Lower leg skin (tissue), 4 donors: Measurements from ENCODE around the gene ADAMTS17. TPM values are rescaled to one million over a fixed set of nuclear protein-coding genes. Genes with fewer than 3 reads are reported as not detected.
"Not testable (repeated sequence)": the region's sequence is repeated elsewhere in the genome, so short reads cannot be mapped to it uniquely, and the experiment has no call there.

Experiments
- DNase-seq, 2 donors: peaks; one replicate each; pipeline ENCODE4 v3.0.0-alpha.2; 2019; ENCODE audit warnings: low spot score in 2 of 2
- H3K4me3 ChIP-seq: fragments of 200-600 bp; sonication (generic); 2 replicates; pipeline ENCODE4 v1.5.1; 2017; ENCODE audit warnings: mild to moderate bottlenecking, low read depth; ENCODE audit not compliant: poor library complexity, severe bottlenecking
- CTCF ChIP-seq, 3 donors: fragments of 450-650 bp; IDR thresholded peaks; one replicate each; pipeline ENCODE4 v1.5.1; 2016; ENCODE audit warnings: antibody characterized with exemption in 3 of 3, mild to moderate bottlenecking in 3 of 3, moderate library complexity in 2 of 3
- POLR2A ChIP-seq, 2 donors: fragments of 450-650 bp; IDR thresholded peaks; one replicate each; pipeline ENCODE4 v1.6.1; 2016 to 2017; ENCODE audit warnings: antibody characterized with exemption in 2 of 2, mild to moderate bottlenecking in 1 of 2, moderate library complexity in 1 of 2
- WGBS, 2 donors: methylation state at CpG; one replicate each; pipeline ENCODE4 v1.1.5; 2018; 5-methylcytosine and 5-hydroxymethylcytosine counted together
- intact Hi-C: fragments of 100-400 bp; cut with DNase I; formaldehyde crosslinking; loops from one replicate; pipeline ENCODE4 v1.15.0; 2023; ENCODE audit warnings: low total_unique reads
- total RNA-seq, 4 donors: library from RNA; depleted of rRNA; stranded (reverse); fragments of >200 nt; gene quantifications; one replicate each; pipeline ENCODE4 v1.1.0, GENCODE V29; 2016

The ADAMTS17 gene
- total RNA-seq, 4 donors from 2014 or later: 3.5 to 7.8 (median 3.9) TPM

- no peak overlapping the region for H3K4me3 ChIP-seq
- intact Hi-C loops: no loop called here
- TF ChIP-seq CTCF (IDR thresholded peaks at IDR 0.05) (no peak), POLR2A (IDR thresholded peaks at IDR 0.05) (no peak)
- DNase-seq: no peak
- 71 to 75% methylated on average over 3 of the region's 3 CpGs for WGBS, 2 donors
These were observed 3.7 kb upstream of the ADAMTS17 start for GRCh38 chr15:100345438-100345837.

GRCh38 chr15:100343251-100343650 lies 1.5 kb upstream of the ADAMTS17 start:
- WGBS, 2 donors: 91 to 97% methylated on average over 3 of the region's 3 CpGs
- intact Hi-C loops: no loop called here
- DNase-seq: peak in 1 of 2 donors; percentile 54

GRCh38 chr15:100341239-100341749 lies 481 bp downstream of the ADAMTS17 start:
- 0% methylated on average over 65 of the region's 95 CpGs; no CpG with 5 or more reads in 1 of the 2 donors for WGBS, 2 donors
- TF ChIP-seq CTCF (IDR thresholded peaks at IDR 0.05) (no peak), POLR2A (IDR thresholded peaks at IDR 0.05) (no peak)
- no peak for DNase-seq
- intact Hi-C loops: loop anchor here (2.0 kb wide), 1 partner anchor 412 kb away; no protein-coding TSS in a partner anchor
- peak overlapping the region; percentile 55 for H3K4me3 ChIP-seq

More at GRCh38 chr15:100343251-100343650, 1.5 kb upstream of the ADAMTS17 start:
- TF ChIP-seq POLR2A (IDR thresholded peaks at IDR 0.05): no peak
- TF ChIP-seq CTCF (IDR thresholded peaks at IDR 0.05): no peak
- no peak overlapping the region for H3K4me3 ChIP-seq

GRCh38 chr15:100340721-100341238 lies 995 bp downstream of the ADAMTS17 start:
- DNase-seq: peak in 1 of 2 donors; percentile 86
- no peak overlapping the region for H3K4me3 ChIP-seq
- TF ChIP-seq CTCF (IDR thresholded peaks at IDR 0.05) (no peak), POLR2A (IDR thresholded peaks at IDR 0.05) (no peak)
- 24 to 60% methylated on average over 11 to 34 of the region's 56 CpGs for WGBS, 2 donors
- intact Hi-C loops: loop anchor here (2.0 kb wide), 1 partner anchor 412 kb away; no protein-coding TSS in a partner anchor

GRCh38 chr15:100339999-100340398 lies 1.8 kb downstream of the ADAMTS17 start:
- 79 to 92% methylated on average over 10 to 11 of the region's 12 CpGs for WGBS, 2 donors
- intact Hi-C loops: loop anchor here (2.0 to 10.0 kb wide), 2 partner anchors 135 to 411 kb away; no protein-coding TSS in a partner anchor
- no peak overlapping the region for H3K4me3 ChIP-seq
- peak in 1 of 2 donors; percentile 79 for DNase-seq
- no peak for TF ChIP-seq CTCF (IDR thresholded peaks at IDR 0.05)
- no peak for TF ChIP-seq POLR2A (IDR thresholded peaks at IDR 0.05)

GRCh38 chr15:100339451-100339850 lies 2.3 kb downstream of the ADAMTS17 start:
- WGBS, 2 donors: 71 to 72% methylated on average over 7 of the region's 7 CpGs
- H3K4me3 ChIP-seq: not testable (repeated sequence)
- peak in 1 of 2 donors; percentile 56 for DNase-seq
- intact Hi-C loops: loop anchor here (10.0 kb wide), 1 partner anchor 135 kb away; no protein-coding TSS in a partner anchor
